HG03108 (cell line): ENCODE results near the gene UNC93A.

Experiments used
- ATAC-seq: cut with Tn5 transposase; IDR thresholded peaks from one replicate; pipeline ENCODE4 v1.9.1; 2021; ENCODE audit warnings: moderate library complexity; ENCODE audit not compliant: unreplicated experiment

Gene UNC93A

DNA sequence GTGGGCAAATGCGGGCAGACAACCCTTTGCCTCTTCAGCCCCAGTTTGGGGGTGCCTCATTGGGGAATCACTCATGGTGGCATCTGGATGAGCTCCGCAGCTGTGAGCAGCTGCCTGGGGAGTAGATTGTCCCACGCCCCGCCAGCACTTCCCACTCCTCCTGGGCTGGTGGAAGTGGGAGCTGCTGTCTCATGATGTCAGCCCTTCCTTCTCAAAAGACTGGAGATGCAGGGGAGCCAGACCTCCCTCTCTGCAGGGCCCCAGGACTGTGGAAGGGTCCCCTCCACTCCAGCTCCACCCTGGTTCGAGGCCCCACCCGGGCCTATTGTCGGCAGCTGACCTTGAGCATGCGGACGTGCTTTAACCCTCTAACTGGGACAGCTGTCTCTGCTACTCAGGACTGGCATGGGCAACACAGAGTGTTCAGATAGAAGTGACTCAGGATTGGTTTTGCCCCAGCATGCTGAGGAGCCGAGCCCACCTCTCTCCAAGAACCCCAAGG lies 2.0 kb downstream of the UNC93A start:
- ATAC-seq, result no peak

GRCh38 chr6:167293590-167294091 lies 2.5 kb downstream of the UNC93A start:
- ATAC-seq, result no peak

DNA sequence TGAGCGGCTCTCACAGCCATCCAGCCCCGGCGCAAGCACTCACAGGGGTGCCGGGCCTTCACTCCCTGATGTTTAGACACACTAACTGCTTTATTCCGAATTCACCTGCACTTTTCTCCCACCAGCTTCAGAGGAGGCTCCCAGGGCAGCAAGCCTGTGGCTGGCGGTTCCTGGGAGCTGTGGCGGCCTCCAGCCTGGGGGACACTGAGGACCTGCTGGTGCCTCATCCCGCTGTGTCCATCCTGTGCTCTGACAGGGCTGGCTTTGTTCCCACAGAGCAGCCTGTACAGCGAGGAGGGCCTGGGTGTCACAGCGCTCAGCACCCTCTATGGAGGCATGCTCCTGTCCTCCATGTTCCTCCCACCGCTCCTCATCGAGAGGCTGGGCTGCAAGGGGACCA lies 3.1 kb downstream of the UNC93A start:
- no peak for ATAC-seq

DNA sequence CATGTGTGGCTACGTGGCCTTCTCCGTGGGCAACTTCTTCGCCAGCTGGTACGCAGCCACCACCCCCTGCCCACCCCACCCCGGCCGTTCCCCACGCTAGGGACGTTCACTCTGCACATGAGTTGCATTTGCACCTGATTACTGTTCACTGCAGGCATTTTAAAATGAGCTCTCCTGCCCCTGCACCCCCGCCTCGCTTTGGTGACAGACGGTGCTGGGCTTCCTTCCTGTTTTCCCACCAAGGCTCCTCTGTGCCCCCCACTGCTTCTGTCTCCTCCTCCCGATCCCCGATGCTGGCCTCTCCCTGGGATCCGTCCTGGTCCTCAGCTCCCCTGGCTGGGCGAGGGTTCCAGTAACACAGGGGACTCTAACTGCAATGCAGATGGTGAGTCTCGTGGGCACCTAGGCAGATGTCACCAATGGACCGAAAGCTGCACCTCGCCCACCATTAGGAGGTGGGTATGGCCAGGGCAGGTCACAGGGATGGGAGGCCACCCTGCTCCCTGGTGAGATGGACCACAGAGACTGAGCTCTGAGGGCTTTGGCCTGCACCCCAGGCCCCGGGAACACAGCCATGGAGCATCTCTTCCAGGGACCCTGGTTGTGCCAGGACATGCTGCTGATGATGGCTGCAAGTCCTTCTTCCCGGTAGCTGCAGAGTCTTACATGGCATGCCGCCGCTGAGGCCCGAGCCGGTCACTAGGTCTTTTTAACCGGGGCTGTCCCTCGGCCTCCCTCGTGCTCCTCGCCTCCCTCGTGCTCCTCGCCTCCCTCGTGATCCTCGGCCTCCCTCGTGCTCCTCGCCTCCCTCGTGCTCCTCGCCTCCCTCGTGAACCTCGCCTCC lies 3.8 kb downstream of the UNC93A start:
- no peak for ATAC-seq

DNA sequence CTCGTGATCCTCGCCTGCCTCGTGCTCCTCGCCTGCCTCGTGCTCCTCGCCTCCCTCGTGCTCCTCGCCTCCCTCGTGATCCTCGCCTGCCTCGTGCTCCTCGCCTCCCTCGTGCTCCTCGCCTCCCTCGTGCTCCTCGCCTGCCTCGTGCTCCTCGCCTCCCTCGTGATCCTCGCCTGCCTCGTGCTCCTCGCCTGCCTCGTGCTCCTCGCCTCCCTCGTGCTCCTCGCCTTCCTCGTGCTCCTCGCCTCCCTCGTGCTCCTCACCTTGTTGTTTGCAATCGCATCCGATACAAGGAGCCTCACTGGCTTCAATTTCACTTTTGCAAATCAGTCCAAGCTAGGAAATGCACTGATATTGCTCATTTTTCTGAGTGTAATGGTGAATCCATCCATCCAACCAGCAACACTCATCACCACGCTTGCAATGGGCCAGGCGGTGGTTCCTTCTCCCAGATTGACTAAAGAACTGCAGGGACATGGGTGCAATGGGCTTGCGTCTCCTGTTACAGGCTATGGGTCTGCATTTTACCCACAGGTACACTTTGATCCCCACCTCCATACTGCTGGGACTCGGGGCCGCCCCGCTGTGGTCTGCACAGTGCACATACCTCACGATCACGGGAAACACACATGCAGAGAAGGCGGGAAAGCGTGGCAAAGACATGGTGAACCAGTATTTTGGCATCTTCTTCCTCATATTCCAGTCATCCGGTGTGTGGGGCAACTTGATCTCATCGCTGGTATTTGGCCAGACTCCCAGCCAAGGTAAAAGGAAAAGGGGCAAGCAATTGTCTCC lies 4.6 kb downstream of the UNC93A start:
- ATAC-seq, result no peak

DNA sequence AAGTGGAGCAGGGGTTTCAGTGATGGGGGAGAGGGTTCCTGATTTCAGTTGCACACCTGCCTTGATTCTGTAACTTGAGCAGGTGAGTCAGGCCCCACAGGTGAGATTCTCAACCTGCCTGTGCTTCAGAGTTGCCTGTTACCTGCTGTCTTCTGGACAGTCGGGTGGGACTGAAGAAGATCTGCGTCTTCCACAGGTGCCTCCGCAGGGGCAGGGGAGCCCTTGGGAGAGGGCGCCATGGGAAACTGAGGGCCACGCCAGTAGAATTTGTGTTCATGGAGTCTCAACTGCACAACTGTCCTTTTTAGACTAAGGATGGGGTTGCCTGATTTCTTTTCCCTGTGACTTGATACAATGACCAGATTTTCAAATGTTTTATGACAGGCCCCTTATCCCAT lies 5.2 kb downstream of the UNC93A start:
- ATAC-seq, result no peak

GRCh38 chr6:167296902-167297301 lies 5.8 kb downstream of the UNC93A start:
- ATAC-seq, result no peak

DNA sequence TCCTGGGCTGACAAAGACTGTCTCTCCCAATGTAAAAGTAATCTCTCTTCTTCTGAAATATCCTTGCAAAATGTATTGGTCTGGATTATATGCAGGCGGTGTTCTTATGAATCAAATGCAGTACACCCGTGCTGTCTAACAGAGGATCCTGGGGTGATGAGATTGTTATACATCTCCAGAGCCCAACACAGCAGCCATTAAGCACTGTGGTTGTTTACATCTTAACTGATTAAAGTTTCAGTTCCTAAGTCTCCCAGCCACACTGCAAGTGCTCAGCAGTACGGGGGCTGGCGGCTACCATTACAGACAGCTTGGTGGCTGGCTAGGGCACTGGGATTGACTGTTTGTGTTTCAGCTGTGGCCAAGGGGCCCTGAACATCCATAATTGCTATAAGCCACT lies 7.0 kb downstream of the UNC93A start:
- no peak for ATAC-seq

GRCh38 chr6:167299641-167300308 lies 8.7 kb downstream of the UNC93A start:
- no peak for ATAC-seq

DNA sequence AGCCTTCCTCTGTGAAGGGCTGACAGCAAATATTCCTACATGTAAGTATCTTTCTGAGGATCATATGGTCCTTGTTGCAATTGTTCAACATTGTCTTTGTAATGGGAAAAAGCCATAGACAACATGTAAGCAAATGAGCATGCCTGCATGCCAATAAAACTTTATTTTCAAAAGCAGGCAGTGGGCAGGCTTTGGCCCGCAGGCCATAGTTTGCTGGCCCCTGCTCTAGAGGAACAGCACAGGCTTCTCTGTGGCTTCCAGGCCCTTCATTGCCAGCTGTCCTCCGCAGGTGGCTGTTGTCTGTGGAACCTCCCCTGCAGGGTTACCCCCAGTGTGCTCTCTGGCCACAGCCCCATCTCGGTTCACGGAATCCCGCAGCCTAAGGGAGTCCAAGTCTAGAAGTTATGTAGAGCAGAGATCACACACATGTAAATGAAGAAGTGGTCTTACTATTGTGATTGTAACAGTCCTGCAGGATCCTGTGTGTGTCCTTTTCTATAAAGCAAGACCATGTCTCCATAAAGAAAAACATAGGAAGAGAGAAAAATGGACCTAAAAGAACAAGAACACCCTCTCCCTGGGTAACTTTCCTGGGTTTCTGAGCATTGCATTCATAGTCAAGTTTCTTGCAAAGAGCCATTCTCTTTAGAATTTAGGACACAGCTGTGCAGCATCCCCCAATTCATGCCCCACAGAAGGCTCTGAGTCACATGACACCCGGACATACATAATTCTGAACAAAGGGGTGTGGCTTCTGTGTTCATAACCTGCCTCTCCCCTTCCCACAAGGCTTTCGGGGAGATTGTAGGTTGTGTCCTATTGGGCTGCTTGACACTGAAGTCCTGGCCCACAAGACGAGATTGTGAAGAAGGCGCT lies 10.0 kb downstream of the UNC93A start:
- ATAC-seq, result no peak

GRCh38 chr6:167302074-167302473 lies 11.0 kb downstream of the UNC93A start:
- ATAC-seq, result no peak

DNA sequence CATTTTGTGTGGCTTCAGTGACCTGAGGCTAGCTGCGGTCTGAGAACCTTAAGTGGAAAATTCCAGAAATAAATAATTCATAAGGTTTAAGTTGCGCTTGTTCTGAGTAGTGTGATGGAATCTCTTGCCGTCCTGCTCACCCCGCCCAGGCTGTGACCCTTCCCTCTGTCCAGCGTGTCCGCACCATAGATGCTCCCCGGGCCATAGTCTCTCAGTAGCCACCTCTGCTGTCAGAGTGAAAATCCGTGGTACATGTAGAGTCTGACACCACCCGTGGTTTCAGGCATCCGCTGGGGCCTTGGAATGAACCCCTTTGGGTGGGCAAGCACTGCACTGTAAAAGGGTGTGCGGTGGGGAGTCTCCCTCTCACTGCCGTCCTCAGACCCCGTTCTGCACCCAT lies 11.7 kb downstream of the UNC93A start:
- no peak for ATAC-seq

DNA sequence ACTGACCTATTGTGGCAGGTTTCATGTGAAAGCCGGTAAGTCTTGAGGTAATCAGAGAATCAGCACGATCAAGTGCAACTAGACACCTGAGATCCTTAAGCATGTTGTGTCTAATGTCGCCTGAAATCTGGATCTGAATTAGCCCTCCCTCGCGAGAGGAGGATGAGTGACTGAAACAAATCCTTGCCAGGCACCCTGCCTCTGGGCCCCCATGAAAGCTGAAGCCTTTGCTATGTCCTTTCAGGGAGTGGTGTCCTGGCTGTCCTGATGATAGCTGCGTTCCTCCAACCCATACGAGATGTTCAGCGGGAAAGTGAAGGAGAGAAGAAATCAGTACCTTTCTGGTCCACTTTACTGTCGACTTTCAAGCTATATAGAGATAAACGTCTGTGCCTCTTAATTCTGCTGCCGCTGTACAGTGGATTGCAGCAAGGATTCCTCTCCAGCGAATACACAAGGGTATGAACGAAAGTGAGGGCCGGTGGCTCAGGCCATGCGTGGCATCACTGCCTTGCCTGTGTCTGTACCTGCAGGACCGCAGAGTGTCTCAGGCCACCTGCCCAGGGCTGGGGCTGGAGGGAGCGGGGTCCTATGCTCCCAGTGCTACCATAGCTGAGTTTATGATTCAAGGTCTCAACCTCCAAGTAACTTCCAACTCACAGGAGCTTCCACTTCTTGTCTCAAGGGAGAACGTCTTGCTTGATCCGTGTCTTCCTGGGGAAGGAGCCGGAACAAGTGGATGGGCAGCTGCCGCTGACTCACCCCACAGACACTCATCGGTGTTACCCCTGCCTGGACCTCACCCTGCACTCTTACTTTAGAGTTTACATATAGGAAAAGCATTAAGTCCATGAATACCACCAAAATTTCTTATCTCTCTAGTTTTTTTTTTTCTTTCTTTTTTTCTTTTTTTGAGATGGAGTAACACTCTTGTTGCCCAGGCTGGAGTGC lies 12.8 kb downstream of the UNC93A start:
- no peak for ATAC-seq

DNA sequence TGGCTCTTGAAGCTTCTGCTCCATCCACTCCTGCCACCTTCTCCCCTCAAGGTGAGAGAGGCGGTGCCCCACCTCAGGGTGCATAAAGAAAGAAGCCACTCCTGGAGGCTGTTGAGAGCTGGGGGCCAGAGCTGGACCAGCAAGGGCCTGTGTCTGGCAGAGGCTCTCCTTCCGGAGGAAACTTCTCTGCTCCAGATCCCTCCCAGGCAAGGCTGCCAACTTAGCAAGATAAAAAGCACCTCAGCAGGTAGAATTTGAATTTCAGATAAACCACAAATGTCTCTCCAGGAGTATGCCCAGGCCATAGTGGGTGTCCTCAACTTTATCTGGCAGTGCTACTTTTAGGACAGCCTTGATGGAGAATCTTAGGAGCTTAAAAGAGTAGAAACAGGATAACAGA lies 13.8 kb downstream of the UNC93A start:
- no peak for ATAC-seq

- ATAC-seq, result no peak
Measured at GRCh38 chr6:167305796-167306195, 14.7 kb downstream of the UNC93A start.

- no peak for ATAC-seq
Measured at GRCh38 chr6:167306401-167306998, 15.4 kb downstream of the UNC93A start.

GRCh38 chr6:167307342-167307955 lies 16.3 kb downstream of the UNC93A start:
- no peak for ATAC-seq

GRCh38 chr6:167308207-167308606 lies 17.1 kb downstream of the UNC93A start:
- no peak for ATAC-seq
